Measurements from ENCODE around the gene ZNF774.

DNA sequence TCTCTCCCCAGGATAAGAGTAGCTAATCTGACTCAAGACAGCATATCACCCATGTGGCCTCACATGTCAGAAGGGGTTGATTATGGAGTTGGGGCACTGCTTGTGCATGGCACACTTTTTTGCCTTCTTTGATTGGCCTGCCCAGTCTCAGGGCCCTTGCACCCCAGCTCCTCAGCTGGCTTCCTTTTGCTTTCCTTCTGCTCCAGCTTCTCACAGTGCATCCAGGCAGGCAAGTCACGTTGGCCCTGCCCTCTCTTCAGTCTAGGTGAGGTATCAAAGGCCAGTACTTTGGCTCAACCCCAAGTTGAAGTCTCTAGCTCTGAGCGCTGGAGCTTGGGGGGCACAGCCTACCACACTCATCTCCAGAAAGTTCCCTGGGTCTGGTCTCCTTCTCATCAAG is 44.4 kb upstream of the ZNF774 start:
- TF ChIP-seq, protein P1, sequence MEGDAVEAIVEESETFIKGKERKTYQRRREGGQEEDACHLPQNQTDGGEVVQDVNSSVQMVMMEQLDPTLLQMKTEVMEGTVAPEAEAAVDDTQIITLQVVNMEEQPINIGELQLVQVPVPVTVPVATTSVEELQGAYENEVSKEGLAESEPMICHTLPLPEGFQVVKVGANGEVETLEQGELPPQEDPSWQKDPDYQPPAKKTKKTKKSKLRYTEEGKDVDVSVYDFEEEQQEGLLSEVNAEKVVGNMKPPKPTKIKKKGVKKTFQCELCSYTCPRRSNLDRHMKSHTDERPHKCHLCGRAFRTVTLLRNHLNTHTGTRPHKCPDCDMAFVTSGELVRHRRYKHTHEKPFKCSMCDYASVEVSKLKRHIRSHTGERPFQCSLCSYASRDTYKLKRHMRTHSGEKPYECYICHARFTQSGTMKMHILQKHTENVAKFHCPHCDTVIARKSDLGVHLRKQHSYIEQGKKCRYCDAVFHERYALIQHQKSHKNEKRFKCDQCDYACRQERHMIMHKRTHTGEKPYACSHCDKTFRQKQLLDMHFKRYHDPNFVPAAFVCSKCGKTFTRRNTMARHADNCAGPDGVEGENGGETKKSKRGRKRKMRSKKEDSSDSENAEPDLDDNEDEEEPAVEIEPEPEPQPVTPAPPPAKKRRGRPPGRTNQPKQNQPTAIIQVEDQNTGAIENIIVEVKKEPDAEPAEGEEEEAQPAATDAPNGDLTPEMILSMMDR (IDR thresholded peaks at IDR 0.05; ENCODE audit: insufficient read depth, low read length), result no peak
- TF ChIP-seq POLR2AphosphoS5 (IDR thresholded peaks at IDR 0.05; ENCODE audit: low read depth), result no peak
- TF ChIP-seq, protein P2, sequence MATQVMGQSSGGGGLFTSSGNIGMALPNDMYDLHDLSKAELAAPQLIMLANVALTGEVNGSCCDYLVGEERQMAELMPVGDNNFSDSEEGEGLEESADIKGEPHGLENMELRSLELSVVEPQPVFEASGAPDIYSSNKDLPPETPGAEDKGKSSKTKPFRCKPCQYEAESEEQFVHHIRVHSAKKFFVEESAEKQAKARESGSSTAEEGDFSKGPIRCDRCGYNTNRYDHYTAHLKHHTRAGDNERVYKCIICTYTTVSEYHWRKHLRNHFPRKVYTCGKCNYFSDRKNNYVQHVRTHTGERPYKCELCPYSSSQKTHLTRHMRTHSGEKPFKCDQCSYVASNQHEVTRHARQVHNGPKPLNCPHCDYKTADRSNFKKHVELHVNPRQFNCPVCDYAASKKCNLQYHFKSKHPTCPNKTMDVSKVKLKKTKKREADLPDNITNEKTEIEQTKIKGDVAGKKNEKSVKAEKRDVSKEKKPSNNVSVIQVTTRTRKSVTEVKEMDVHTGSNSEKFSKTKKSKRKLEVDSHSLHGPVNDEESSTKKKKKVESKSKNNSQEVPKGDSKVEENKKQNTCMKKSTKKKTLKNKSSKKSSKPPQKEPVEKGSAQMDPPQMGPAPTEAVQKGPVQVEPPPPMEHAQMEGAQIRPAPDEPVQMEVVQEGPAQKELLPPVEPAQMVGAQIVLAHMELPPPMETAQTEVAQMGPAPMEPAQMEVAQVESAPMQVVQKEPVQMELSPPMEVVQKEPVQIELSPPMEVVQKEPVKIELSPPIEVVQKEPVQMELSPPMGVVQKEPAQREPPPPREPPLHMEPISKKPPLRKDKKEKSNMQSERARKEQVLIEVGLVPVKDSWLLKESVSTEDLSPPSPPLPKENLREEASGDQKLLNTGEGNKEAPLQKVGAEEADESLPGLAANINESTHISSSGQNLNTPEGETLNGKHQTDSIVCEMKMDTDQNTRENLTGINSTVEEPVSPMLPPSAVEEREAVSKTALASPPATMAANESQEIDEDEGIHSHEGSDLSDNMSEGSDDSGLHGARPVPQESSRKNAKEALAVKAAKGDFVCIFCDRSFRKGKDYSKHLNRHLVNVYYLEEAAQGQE (IDR thresholded peaks at IDR 0.05; ENCODE audit: insufficient replicate concordance, low read depth), result no peak
- TF ChIP-seq GABPA (IDR thresholded peaks at IDR 0.05; ENCODE audit: low read depth), result no peak

Measured in HL-60 (cell line).